ENCODE measurements around the gene ZYX.

Gene ZYX

GRCh38 chr7:143393267-143394041 is 12.3 kb downstream of the ZYX start:
- H3K27ac ChIP-seq (ENCODE audit: low read depth, low read length, severe bottlenecking): no peak overlapping the region
- 92 to 94% methylated on average over 9 to 13 of the region's 14 CpGs for WGBS, 2 experiments (ENCODE audit: insufficient coverage in 2 of 2)
- peaks cover 39% of the 10 kb centered on the region for H3K36me3 ChIP-seq (ENCODE audit: control insufficient read depth, insufficient read depth, low read length)
- no peaks in the 10 kb centered on the region for H3K9me3 ChIP-seq (ENCODE audit: control insufficient read depth, low read length)
- no peak overlapping the region for H3K4me3 ChIP-seq (ENCODE audit: extremely low read depth, insufficient read depth, low read length, poor library complexity, severe bottlenecking)
- H3K4me1 ChIP-seq (ENCODE audit: control insufficient read depth, insufficient read depth, low read length, poor library complexity, severe bottlenecking): peaks cover 30% of the 10 kb centered on the region

GRCh38 chr7:143394068-143394467 is 12.9 kb downstream of the ZYX start:
- H3K9me3 ChIP-seq (ENCODE audit: control insufficient read depth, low read length): no peaks in the 10 kb centered on the region
- H3K4me1 ChIP-seq (ENCODE audit: control insufficient read depth, insufficient read depth, low read length, poor library complexity, severe bottlenecking): peaks cover 25% of the 10 kb centered on the region
- WGBS, 2 experiments (ENCODE audit: insufficient coverage in 2 of 2): 97% methylated on average over 3 to 4 of the region's 6 CpGs
- H3K36me3 ChIP-seq (ENCODE audit: control insufficient read depth, insufficient read depth, low read length): peaks cover 33% of the 10 kb centered on the region
- no peak overlapping the region for H3K4me3 ChIP-seq (ENCODE audit: extremely low read depth, insufficient read depth, low read length, poor library complexity, severe bottlenecking)
- no peak overlapping the region for H3K27ac ChIP-seq (ENCODE audit: low read depth, low read length, severe bottlenecking)

GRCh38 chr7:143394777-143395176 is 13.6 kb downstream of the ZYX start:
- WGBS, 2 experiments (ENCODE audit: insufficient coverage in 2 of 2): 83 to 91% methylated on average over 6 of the region's 6 CpGs
- Histone ChIP-seq H3K9me3 (ENCODE audit: control insufficient read depth, low read length) (no peaks in the 10 kb centered on the region), H3K4me3 (ENCODE audit: extremely low read depth, insufficient read depth, low read length, poor library complexity, severe bottlenecking) (no peak overlapping the region), H3K36me3 (ENCODE audit: control insufficient read depth, insufficient read depth, low read length) (peaks cover 26% of the 10 kb centered on the region), H3K4me1 (ENCODE audit: control insufficient read depth, insufficient read depth, low read length, poor library complexity, severe bottlenecking) (peaks cover 17% of the 10 kb centered on the region), H3K27ac (ENCODE audit: low read depth, low read length, severe bottlenecking) (no peak overlapping the region)

GRCh38 chr7:143395187-143396149 is 14.3 kb downstream of the ZYX start:
- Histone ChIP-seq H3K4me1 (ENCODE audit: control insufficient read depth, insufficient read depth, low read length, poor library complexity, severe bottlenecking) (peaks cover 14% of the 10 kb centered on the region), H3K36me3 (ENCODE audit: control insufficient read depth, insufficient read depth, low read length) (peaks cover 19% of the 10 kb centered on the region), H3K27ac (ENCODE audit: low read depth, low read length, severe bottlenecking) (no peak overlapping the region), H3K9me3 (ENCODE audit: control insufficient read depth, low read length) (no peaks in the 10 kb centered on the region), H3K4me3 (ENCODE audit: extremely low read depth, insufficient read depth, low read length, poor library complexity, severe bottlenecking) (no peak overlapping the region)
- 87 to 89% methylated on average over 17 of the region's 21 CpGs for WGBS, 2 experiments (ENCODE audit: insufficient coverage in 2 of 2)

GRCh38 chr7:143396182-143396581 is 15.0 kb downstream of the ZYX start:
- Histone ChIP-seq H3K4me1 (ENCODE audit: control insufficient read depth, insufficient read depth, low read length, poor library complexity, severe bottlenecking) (peaks cover 9% of the 10 kb centered on the region), H3K4me3 (ENCODE audit: extremely low read depth, insufficient read depth, low read length, poor library complexity, severe bottlenecking) (no peak overlapping the region), H3K27ac (ENCODE audit: low read depth, low read length, severe bottlenecking) (no peak overlapping the region), H3K9me3 (ENCODE audit: control insufficient read depth, low read length) (no peaks in the 10 kb centered on the region), H3K36me3 (ENCODE audit: control insufficient read depth, insufficient read depth, low read length) (peaks cover 12% of the 10 kb centered on the region)
- WGBS, 2 experiments (ENCODE audit: insufficient coverage in 2 of 2): 55 to 80% methylated on average over 2 to 7 of the region's 7 CpGs

GRCh38 chr7:143396625-143397556 is 15.7 kb downstream of the ZYX start:
- WGBS, 2 experiments (ENCODE audit: insufficient coverage in 2 of 2): 90 to 94% methylated on average over 23 to 27 of the region's 28 CpGs

GRCh38 chr7:143397710-143398530 is 16.8 kb downstream of the ZYX start:
- no peaks in the 10 kb centered on the region for H3K9me3 ChIP-seq (ENCODE audit: control insufficient read depth, low read length)
- 91 to 94% methylated on average over 15 of the region's 16 CpGs for WGBS, 2 experiments (ENCODE audit: insufficient coverage in 2 of 2)
- H3K4me3 ChIP-seq (ENCODE audit: extremely low read depth, insufficient read depth, low read length, poor library complexity, severe bottlenecking): no peak overlapping the region
- no peaks in the 10 kb centered on the region for H3K36me3 ChIP-seq (ENCODE audit: control insufficient read depth, insufficient read depth, low read length)
- peaks cover 3% of the 10 kb centered on the region for H3K4me1 ChIP-seq (ENCODE audit: control insufficient read depth, insufficient read depth, low read length, poor library complexity, severe bottlenecking)
- H3K27ac ChIP-seq (ENCODE audit: low read depth, low read length, severe bottlenecking): no peak overlapping the region

More at GRCh38 chr7:143396625-143397556, 15.7 kb downstream of the ZYX start:
- Histone ChIP-seq H3K4me1 (ENCODE audit: control insufficient read depth, insufficient read depth, low read length, poor library complexity, severe bottlenecking) (peaks cover 3% of the 10 kb centered on the region), H3K36me3 (ENCODE audit: control insufficient read depth, insufficient read depth, low read length) (peaks cover 5% of the 10 kb centered on the region), H3K27ac (ENCODE audit: low read depth, low read length, severe bottlenecking) (no peak overlapping the region), H3K9me3 (ENCODE audit: control insufficient read depth, low read length) (no peaks in the 10 kb centered on the region), H3K4me3 (ENCODE audit: extremely low read depth, insufficient read depth, low read length, poor library complexity, severe bottlenecking) (no peak overlapping the region)

- no peak overlapping the region for H3K27ac ChIP-seq (ENCODE audit: low read depth, low read length, severe bottlenecking)
- no peaks in the 10 kb centered on the region for H3K36me3 ChIP-seq (ENCODE audit: control insufficient read depth, insufficient read depth, low read length)
- H3K9me3 ChIP-seq (ENCODE audit: control insufficient read depth, low read length): no peaks in the 10 kb centered on the region
- peaks cover 3% of the 10 kb centered on the region for H3K4me1 ChIP-seq (ENCODE audit: control insufficient read depth, insufficient read depth, low read length, poor library complexity, severe bottlenecking)
- WGBS, 2 experiments (ENCODE audit: insufficient coverage in 2 of 2): 88 to 95% methylated on average over 7 to 9 of the region's 14 CpGs
- no peak overlapping the region for H3K4me3 ChIP-seq (ENCODE audit: extremely low read depth, insufficient read depth, low read length, poor library complexity, severe bottlenecking)
Measured at GRCh38 chr7:143398616-143399015, 17.5 kb downstream of the ZYX start.

- H3K27ac ChIP-seq (ENCODE audit: low read depth, low read length, severe bottlenecking): no peak overlapping the region
- no peaks in the 10 kb centered on the region for H3K36me3 ChIP-seq (ENCODE audit: control insufficient read depth, insufficient read depth, low read length)
- no peak overlapping the region for H3K4me3 ChIP-seq (ENCODE audit: extremely low read depth, insufficient read depth, low read length, poor library complexity, severe bottlenecking)
- H3K9me3 ChIP-seq (ENCODE audit: control insufficient read depth, low read length): no peaks in the 10 kb centered on the region
- H3K4me1 ChIP-seq (ENCODE audit: control insufficient read depth, insufficient read depth, low read length, poor library complexity, severe bottlenecking): peaks cover 3% of the 10 kb centered on the region
- 90 to 96% methylated on average over 7 to 8 of the region's 8 CpGs for WGBS, 2 experiments (ENCODE audit: insufficient coverage in 2 of 2)
Measured at GRCh38 chr7:143399151-143399550, 18.0 kb downstream of the ZYX start.
